ENCODE data around the gene ZFHX2.

ZFHX2 gene

DNA sequence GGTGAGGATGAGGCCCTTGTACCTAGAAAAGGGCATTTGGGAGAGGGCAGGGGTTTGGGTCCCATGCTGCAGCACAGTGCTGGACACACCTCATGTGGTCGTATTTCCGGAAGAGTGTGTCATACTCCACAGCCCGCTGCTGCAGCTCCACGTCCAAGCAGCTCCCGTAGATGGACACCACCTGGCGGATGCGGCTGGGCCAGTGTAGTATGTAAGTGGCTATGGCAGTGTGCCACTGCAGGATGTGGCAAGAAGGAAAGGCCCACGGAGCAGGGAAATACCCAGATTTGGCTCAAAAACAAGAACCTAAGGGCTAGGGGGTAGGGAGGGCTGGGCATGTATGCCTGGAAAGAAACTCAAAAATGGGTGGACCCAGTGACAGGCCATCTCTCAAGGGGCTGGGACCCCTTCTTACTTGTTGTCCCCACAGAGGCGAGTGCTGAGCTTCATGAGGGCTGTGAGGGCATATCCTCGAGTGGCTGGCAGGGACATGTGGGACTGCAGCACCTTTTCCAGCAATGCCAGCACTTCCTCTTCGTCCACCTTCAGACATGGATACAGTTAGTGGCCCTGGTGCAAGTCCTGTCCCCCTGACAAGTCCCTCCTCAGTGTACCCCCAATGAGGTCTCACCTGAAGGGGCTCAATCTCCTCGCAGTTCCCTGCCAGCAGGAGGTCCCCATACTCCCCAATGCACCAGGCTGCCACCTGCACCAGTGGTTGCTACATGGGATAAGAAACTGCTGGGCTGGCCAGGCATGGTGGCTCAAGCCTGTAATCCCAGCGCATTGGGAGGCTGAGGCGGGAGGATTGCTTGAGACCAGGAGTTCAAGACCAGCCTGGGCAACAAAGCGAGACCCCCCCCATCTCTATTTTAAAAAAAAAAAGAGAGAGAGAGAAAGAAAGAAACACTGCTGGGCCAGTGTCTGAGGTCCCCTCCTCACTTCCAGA is 10.6 kb upstream of the ZFHX2 start:
- DNase-seq (ENCODE audit: insufficient read length, low spot score), result no peak
- no peak for FAIRE-seq

DNA sequence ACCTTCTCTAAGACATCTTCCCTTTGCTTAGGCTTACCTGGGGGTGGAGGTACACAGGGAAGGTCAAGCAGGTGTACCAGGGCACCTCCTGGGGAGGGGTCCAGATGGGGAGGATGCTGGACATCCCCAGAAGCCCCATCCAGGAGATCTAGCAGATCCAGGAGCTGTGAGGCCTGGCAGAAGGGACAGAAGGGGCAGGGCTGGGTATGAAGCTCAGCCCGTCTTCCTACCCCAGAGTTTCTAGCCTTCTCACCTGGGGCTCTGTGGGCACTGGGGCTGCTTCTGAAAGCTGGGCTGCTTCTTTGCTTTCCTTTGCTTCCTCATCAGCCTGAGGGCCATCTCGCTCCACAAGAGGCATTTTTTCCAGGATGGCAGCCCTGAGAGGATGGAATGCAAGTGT is 9.7 kb upstream of the ZFHX2 start:
- DNase-seq (ENCODE audit: insufficient read length, low spot score) (no peak), FAIRE-seq (no peak)

DNA sequence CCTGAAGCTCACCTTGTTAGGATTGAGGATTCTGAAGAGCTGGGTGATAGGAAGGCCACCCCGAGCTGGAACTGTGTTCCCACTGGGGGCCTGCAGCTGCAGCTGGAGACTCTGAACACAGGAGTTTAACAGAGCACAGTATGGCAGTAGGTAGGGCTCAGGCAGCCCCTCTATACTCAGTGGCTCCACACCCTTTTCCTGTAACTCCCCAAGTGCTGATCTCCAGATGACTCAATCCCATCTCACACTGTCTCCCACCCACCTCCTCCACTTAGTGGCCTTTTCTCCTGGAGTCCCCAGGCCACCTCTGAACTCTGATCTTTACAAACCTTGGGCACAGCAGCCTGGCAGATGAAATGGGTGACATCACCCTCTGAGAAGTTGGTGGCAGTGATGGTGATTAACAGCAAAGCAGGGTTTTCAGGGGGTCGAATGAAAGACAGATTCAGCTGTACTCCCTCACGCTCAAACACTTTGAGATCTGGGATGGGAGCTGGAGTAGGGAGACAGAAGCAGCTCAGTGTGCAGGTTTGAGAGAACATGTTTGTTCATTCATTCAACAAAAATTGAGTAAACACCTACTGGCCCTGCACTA is 8.5 kb upstream of the ZFHX2 start:
- FAIRE-seq (no peak), DNase-seq (ENCODE audit: insufficient read length, low spot score) (no peak)

DNA sequence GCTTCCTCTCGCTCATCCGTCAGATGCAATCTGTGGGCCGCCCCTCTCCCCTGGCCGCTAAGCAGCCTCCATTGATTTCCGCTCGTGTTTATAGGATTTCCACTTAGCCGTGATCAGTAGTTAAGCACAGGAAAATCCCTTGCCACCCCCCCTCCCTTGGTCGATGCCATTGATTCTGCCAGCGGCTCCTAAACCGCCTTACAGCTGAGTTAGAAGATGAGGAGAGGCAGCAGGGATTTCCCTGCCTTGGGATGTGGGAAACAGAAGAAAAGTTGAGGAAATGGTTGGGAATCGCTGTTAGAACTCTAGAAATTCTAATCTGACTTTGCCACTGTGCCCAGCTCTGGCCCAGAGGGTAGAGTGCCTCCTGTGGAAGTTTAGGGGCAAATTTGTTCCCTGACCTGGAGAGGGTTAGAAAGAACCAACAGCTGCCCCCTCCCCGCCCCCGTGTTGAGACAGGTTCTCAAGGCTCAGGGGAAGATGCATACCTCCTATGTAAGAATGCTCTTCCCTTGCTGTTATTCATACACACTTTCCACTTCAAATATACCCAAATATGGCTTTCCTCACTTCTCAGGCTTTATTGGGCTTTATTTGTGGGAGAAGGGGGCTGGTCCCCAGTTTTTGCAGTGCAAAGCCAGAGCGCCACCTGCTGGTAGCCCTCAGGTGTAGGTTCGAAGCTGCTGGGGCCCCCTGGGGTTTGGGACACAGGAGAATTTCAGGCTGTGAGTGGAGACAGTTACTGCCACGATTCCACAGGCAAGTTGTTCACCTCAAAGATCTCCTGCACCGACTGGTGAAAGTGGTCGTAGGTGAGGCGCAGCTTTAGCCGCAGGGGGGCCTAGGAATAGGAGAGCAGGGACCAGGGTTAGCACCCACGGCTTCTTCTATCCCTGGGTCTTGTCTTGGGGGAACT is 7.7 kb upstream of the ZFHX2 start:
- no peak for FAIRE-seq
- no peak for DNase-seq (ENCODE audit: insufficient read length, low spot score)

DNA sequence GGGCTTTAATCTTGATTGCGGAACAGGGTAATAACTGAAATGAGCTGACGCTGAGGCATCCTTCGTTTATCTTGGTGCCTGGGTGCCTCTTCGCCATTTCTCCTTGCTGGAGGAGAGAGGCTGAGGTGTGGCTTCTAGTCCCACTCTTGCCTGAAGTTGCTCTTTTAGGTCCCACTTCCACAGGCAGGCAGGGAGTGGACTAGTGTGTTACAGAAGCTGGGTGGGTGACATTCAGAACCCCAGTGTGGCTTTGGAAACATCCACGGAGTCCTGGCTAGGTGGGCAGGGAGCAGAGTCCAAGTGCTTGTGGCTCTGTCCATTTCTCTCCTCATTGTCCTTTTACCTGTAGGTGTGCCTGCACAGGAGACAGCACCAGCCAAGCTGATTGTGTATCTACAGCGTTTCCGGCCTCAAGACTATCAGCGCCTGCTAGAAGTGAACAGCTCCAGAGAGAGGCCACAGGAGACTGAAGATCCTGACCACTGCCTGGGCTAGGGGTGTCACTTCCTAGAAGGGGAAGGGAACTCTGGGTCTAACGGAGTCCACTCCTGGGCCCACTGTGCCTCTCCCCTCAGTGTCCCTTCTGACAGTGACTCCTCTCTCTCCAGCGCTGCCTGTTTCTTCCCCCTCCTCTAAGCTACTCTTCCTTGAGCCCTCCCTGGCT is 6.9 kb upstream of the ZFHX2 start:
- DNase-seq (ENCODE audit: insufficient read length, low spot score), result no peak
- FAIRE-seq, result no peak

DNA sequence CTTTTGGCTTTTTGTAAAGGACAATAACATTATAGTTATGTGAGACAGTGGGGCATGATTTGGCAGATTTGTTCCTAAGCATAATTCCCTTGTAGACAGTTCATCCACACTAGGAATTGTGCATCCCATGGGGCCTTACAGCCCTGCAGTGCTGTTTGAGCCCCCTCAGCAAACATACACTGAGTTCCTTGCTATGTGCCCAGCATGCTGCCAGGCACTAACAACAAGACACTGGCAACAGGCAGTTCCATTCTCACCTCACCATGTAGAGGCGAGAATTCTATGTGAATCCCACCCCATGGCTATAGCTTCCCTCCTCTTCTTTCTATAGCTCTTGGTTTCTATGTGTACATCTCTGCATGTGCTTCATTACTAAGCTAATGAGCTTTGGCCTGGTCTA is 6.4 kb upstream of the ZFHX2 start:
- no peak for FAIRE-seq
- DNase-seq (ENCODE audit: insufficient read length, low spot score), result no peak

DNA sequence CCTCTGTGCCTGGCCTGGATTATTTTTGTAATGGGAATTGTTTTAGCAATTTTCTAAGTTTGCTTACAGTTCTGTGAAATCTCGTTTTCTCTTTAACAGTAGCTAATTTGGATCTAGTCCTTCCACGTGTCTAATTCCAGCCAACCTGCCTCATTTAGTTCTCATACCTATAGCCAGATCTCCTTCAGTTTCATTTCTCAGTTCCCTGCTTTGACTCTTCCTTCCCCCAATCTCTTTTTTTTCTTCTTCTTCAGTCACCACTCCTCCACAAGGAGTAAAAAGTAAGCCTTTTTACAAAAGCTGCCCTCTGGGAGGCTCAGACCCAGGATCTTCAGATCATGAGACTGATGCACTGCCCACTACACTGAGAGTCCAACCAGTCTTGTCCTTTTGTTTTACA is 6.0 kb upstream of the ZFHX2 start:
- DNase-seq (ENCODE audit: insufficient read length, low spot score), result no peak
- FAIRE-seq, result no peak

DNA sequence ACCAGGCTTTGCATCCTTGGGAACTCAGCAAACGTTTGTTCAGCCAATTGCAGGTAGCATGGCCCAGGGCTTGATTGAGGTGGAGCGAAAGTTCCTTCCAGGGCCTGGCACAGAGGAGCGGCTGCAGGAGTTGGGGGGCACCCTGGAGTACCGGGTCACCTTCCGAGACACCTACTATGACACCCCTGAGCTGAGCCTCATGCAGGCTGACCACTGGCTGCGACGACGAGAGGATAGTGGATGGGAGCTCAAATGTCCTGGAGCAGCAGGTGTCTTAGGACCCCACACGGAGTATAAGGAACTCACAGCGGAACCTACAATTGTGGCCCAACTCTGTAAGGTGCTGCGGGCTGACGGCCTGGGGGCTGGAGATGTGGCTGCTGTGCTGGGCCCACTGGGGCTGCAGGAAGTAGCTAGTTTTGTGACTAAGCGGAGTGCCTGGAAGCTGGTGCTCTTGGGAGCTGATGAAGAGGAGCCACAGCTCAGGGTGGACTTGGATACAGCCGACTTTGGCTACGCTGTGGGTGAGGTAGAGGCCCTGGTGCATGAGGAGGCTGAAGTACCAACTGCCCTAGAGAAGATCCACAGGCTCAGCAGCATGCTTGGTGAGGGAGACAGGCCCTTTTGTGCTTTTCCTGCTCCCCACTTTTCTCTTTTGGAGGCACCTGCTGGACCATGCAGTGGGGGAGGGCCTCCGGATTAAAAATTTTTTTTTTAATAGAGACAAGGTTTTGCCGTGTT is 5.3 kb upstream of the ZFHX2 start:
- DNase-seq (ENCODE audit: insufficient read length, low spot score) (no peak), FAIRE-seq (no peak)

DNA sequence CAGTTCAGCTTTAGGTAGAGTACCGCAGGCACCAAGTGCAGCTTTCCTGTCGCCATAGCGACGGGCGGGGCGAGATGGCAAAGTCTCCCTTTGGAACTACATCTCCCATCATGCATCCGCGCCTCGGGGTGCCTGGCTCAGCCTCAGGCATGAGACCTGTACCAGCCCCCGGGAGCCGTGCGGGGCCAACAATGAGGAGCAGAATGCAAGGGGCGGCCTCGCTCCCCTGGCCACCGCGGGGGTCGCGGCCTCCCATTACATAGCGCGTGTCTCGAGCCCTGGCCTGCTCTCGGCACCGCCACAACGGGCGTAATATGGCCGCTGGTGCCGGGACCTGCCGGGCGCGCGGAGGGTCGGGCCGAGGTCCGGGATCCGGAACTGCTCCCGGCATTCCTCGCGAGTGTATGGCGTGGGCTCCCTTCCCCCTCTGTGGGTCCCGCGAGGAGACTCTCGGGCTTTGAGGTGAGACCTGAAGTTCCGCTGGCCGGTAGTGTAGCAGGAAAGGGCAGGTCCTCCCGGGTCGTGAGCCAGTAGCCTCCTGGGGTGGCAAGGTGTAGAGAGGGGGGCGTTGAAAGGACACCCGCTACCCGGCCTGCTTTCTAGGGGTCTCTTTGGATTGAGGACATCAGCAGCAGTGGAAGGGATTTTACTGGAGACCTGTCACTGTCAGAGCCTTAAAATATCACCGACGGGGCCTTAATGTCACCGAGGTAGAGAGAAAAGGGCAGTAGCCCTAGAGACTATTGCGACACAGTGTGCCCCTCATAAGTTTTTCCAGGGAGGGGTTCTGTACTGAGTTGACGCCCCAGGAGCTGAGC is 4.5 kb upstream of the ZFHX2 start, which contains the start of gene THTPA:
Gene THTPA (plus strand): TSS at position 390 of the 818 bp plus-strand sequence. CDS start 487 bp downstream, outside the sequence.
- DNase-seq (ENCODE audit: insufficient read length, low spot score) (peak; percentile 92), FAIRE-seq (peak; percentile 79)

DNA sequence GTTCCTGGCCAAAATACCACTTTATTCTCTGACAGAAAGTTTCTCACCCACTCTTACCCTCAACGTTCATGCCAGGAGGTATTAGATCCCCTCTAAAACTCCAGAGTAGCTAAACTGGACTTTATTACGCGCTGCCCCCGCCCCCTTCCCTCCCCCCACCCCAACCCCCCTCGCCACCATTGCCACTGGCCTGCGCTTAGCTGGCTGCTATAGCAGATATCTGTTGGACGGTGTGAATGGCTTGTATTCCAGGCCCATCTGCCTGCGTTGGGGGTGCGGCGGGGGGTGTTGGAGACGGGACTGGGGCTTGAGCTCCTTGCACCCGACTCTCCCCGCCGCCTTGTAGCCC is 3.9 kb upstream of the ZFHX2 start:
- no peak for DNase-seq (ENCODE audit: insufficient read length, low spot score)
- FAIRE-seq, result no peak

DNA sequence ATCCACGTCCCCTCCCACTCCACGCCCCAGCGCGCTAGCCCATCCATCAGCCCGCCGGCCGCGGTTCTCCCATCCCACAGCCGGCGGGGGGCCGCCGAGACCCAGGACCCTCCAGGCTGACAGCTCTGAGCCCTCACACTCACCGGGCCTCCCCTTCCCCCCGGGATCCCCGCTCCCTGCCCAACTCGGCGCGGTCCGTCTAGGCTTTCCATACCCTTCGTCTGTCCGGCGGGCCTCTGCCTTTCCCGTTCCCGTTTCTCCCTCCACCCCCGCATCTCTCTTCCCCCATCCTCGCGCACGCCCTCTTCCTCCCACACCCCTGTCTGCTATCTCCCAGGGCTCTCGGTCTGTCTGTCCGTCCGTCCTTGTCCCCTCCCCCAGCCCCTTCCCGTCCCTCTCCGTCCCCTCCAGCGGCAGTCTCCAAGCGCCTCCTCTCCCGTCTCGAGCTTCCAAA is 726 bp downstream of the ZFHX2 start:
- no peak for DNase-seq (ENCODE audit: insufficient read length, low spot score)
- no peak for FAIRE-seq

DNA sequence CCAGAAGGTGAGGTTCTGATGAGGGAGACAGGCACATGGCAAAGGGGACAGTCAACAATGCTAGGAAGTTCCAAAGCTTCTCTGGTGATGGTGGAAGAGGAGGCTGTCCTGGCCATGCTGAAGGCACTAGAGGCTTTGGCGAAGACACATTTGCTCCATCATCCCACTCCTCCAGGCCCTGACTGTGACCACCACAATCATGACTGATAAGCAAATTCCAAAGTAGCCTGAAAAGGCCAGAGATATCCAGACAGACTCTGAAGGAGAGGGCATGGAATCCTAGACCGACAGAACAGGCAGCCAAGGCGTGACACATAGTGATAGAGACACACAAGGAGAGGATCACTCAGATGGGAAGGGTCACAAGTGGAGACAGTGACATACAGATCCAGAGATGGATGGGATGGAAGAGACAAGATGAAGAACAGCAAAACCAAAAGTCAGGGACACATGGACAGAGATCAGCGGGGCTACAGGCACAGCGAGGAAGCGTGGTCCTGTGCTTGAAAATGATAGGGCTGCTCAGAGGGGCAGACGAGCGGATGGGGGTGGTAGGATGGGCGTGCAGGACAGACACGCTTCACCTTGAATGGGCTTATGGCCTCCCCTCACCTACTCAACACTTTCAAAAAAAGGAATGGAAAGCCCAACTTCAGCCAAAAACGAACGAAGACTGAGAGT is 1.3 kb downstream of the ZFHX2 start:
- FAIRE-seq, result no peak
- no peak for DNase-seq (ENCODE audit: insufficient read length, low spot score)

DNA sequence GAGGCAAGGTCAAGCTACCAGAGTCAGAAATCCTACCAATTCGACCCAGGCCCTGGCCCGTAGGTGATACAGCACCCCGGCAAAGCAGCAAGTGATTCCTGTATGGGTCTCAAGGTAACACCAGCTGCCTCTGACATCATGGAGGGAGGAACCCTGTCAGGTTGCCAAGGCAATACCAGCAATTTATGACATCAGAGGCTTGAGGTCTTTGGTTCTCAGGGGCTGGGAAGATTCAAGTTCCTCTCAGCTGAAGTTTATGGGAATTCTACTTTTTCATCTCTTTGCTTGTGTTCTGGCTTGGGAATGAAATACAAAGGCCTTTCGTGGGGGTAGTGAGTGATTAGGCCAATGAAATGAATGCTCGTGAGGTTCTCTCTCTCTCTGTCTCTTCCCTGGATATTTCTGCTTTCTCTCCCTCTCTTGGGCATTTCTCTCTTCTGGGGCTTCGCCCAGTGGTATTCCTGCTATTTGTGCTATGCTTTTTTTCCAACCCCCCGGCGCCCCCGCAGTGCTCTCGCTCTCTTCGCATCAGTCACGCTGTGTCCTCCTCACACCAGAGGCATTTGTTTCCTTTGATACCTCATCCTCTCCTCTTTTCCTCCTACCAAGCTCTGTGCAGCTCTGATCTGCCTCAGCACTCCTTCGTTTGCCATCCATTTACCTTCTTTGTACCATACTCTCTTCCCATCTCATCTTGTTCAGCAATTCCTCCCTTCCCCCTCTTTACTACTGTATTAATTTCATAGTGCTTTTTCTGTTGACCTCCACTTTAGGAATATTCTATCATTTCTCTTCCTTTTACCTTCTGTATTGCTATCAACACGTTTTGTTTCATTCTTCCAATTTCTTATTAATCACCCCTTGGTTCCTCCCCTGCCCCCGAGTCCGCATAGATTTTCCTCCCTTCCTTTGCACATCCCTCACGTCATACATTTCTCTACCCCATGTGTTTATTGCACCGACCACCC is 2.9 kb downstream of the ZFHX2 start:
- no peak for FAIRE-seq
- no peak for DNase-seq (ENCODE audit: insufficient read length, low spot score)

DNA sequence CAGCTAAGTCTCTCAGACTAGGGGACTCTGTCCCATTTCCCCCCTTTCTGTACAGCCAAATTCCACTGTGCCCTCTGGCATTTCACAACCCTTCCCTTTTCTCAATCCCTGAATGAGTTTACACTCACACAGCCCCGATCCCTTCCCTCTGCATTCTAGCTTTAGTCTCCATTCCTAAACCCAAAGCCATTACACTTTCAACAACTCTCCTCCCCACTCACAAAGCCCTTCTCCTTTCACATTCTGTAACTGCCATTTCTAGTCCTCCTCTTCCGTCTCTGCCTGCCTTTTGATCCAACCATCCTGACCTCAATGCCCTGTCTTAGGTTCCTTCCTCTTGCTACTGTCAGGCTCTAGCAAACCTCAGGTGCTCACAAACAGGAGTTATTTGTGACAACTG is 3.6 kb downstream of the ZFHX2 start:
- DNase-seq (ENCODE audit: insufficient read length, low spot score), result no peak

DNA sequence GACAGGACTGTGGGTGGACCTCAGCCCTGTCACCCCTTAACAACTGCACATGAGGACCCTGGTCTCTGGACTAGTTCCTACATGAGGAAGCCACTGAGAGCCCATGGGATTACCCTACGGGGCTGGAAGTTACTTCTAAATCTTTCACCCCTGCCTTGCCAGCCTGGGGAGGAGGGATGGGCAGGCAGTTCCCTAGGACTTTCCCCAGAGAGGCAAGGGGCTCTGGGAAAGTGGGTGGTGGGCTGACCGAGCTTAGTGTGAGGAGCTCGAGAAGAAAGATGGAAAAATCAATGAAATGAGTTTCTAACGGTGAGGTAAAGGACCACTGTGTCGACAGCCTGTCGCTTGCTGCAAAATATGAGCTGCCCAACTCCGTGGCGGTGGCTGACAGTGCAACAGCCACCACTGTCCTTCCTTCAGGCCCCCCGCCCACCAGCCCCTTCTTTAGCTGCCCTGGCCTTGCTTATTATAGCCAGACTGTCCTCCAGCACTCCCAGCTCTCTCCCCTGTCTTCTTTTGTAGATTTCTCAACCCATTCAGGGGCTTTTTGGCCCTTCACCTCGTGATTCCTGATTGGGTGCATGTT is 5.0 kb downstream of the ZFHX2 start:
- no peak for FAIRE-seq
- no peak for DNase-seq (ENCODE audit: insufficient read length, low spot score)

More for the DNA sequence above, 3.6 kb downstream of the ZFHX2 start:
- FAIRE-seq, result no peak

DNA sequence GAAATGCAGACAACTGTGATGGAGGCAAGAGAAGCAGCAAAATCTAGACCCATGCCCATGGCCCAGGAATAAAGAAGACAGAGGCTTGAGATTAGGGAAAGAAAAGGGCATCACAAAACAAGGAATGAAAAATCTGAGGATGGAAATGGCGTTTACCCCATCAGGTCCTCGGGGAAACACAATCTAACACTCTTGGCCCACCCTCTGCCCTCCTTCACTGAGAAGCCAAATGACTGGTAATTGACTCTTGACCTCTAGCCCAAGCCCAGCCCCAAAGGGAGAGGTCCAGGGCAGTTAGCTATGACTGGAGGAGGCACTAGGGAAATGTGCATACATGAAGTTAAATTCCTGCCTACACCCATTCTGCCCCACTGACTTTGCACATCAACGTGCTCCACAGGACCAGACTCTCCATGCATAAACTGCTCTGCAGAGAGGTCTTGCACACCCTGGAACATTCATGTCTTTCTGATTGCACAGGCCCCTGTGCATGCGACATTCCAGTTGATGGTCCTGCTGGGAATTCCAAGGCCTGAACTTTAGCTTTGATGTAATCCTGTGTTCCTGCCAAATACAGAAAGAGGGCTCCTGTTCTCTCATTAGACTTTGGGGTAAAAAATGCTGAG is 5.7 kb downstream of the ZFHX2 start:
- FAIRE-seq (no peak), DNase-seq (ENCODE audit: insufficient read length, low spot score) (no peak)

All from GM19239 (cell line).